ENCODE measurements around the gene RPS23.

RPS23 gene

DNA sequence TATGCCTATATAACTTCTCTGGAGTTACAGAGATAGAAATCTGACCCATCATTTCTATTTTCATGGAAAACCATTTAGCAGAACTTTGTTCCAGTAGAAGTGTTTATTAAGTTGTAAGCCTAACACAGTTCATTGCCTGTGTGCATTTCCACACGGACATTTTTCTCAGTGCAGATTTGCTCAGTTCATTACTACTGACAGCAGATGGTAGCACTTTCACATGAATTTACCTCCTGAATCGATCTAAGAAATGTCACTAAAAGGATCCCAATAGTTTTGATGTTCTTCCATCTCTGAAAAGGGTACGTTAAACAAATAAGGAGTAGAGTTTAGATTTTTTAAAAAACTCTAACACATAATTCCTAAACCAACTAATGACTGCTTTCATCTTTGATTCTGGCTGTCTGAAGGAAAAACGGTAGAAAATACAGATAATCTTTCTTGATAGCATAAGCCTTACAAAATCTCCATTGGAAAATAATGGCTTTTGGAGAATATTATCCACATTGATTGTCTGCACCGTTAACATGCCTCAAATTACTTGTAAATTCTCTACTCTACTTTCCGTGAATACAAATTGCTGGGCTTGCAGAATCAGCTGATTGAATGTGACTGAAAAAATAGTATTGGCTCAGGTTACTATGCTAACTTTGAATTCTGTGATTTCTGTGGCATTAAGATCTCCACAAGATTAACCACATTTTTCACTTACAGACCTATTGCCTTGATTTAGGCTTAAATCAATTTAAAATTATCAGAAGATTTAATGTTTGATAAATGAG is 33.1 kb downstream of the RPS23 start:
- H3K4me1 Mint-ChIP-seq (ENCODE audit: low read depth) = no peaks in the 10 kb centered on the region
- H3K27ac Mint-ChIP-seq = no peak overlapping the region
- no peaks in the 10 kb centered on the region for H3K27me3 Mint-ChIP-seq
- peaks cover 8% of the 10 kb centered on the region for H3K36me3 Mint-ChIP-seq (ENCODE audit: low read depth)
- H3K9me3 Mint-ChIP-seq = peaks cover 8% of the 10 kb centered on the region
- H3K4me3 Mint-ChIP-seq = no peak overlapping the region
- DNase-seq = no peak

- Mint-ChIP-seq H3K27me3 (no peaks in the 10 kb centered on the region), H3K27ac (no peak overlapping the region), H3K4me3 (no peak overlapping the region), H3K4me1 (ENCODE audit: low read depth) (no peaks in the 10 kb centered on the region), H3K9me3 (peaks cover 8% of the 10 kb centered on the region), H3K36me3 (ENCODE audit: low read depth) (peaks cover 8% of the 10 kb centered on the region)
- DNase-seq = no peak
Measured at GRCh38 chr5:82244151-82244550, 34.0 kb downstream of the RPS23 start.

- Mint-ChIP-seq H3K9me3 (no peaks in the 10 kb centered on the region), H3K27me3 (no peaks in the 10 kb centered on the region), H3K4me3 (no peak overlapping the region), H3K36me3 (ENCODE audit: low read depth) (no peaks in the 10 kb centered on the region), H3K27ac (no peak overlapping the region), H3K4me1 (ENCODE audit: low read depth) (no peaks in the 10 kb centered on the region)
- no peak for DNase-seq
Measured at GRCh38 chr5:82234885-82235284, 43.3 kb downstream of the RPS23 start.

DNA sequence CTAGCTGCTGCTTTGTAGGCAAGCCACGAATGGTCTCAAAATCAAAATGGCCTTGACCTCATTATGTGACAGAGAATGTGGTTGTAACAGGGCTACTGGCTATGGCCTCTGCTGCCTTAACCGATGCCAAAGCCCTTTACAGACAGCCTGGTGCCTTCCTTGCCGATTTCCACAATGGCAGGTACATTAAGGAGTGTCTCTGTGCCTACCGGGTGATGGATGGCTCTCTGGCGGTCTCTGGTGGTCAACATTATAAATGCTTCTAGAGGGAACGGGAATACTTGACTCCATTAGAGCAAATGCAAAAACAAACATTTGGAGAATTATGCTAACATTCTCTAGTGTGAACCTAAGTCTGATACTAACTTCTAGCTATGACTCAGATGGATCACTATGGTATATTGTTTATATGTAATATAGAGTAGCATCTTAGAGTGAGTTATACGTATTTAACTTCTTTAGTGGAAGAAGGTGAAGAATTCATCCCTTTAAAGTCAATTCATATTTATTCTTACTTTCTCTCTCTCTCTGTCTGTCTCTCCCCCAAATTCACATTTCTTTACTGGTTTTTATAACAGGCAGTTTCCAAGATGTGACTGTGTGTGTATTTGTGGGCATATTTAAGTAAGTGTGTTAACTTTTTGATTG is 52.5 kb downstream of the RPS23 start:
- Mint-ChIP-seq H3K9me3 (no peaks in the 10 kb centered on the region), H3K4me1 (ENCODE audit: low read depth) (peaks cover 3% of the 10 kb centered on the region), H3K27ac (no peak overlapping the region), H3K36me3 (ENCODE audit: low read depth) (no peaks in the 10 kb centered on the region), H3K27me3 (no peaks in the 10 kb centered on the region), H3K4me3 (no peak overlapping the region)
- DNase-seq = peak; percentile 60
